ENCODE measurements around the gene RASAL2. TPM values are rescaled to one million over a fixed set of nuclear protein-coding genes. Genes with fewer than 3 reads are reported as not detected.

Gene RASAL2
- total and polyA plus RNA-seq, 2 experiments from 2014 or later = 16.0 to 42.2 TPM

DNA sequence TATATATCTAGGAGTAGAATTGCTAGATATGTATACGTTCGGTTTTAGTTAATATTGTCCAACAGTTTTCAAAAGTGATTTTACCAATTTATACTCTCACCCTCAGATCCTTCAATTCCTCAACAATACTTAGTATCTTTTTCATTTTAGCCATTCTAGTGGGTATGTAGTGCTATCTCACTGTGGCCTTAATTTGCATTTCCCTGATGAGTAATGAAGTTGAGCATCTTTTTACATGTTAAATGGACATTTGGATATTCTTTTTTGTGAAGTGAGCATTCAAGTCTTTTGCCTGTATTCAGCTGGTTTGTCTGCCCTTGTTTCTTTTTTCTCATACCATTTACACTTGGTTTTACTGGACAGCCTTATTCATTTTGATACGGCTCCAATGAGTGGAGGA lies 172.2 kb downstream of the RASAL2 start:
- no peaks in the 10 kb centered on the region for H3K9me2 ChIP-seq (ENCODE audit: insufficient read depth)
- H3F3A ChIP-seq (replicated peaks; ENCODE audit: low read depth) = no peaks in the 10 kb centered on the region
- H3K79me2 ChIP-seq (replicated peaks; ENCODE audit: insufficient read depth) = peaks cover 53% of the 10 kb centered on the region
- H3K4me2 ChIP-seq = peak overlapping the region; percentile 67
- no peak for DNase-seq (ENCODE audit: low spot score)
- no peaks in the 10 kb centered on the region for H3K36me3 ChIP-seq (ENCODE audit: insufficient read depth)
- H4K20me1 ChIP-seq (replicated peaks; ENCODE audit: insufficient read depth) = no peaks in the 10 kb centered on the region
- Mint-ChIP-seq H3K27ac (peak overlapping the region; percentile 96), H3K36me3 (ENCODE audit: low read depth) (0 out of 3 replicates have a peak, but pooled peaks cover 2% of the 10 kb centered on the region), H3K9me3 (no peaks in the 10 kb centered on the region; the same call in 2 of the 3 replicates), H3K4me3 (peak overlapping the region; percentile 55), H3K27me3 (ENCODE audit: insufficient read depth, low read depth, poor library complexity) (peaks cover 3% of the 10 kb centered on the region), H3K4me1 (peaks cover 87% of the 10 kb centered on the region)
- peaks cover 70% of the 10 kb centered on the region for H3K4me1 ChIP-seq (ENCODE audit: insufficient read depth)
- TF ChIP-seq, protein P1, sequence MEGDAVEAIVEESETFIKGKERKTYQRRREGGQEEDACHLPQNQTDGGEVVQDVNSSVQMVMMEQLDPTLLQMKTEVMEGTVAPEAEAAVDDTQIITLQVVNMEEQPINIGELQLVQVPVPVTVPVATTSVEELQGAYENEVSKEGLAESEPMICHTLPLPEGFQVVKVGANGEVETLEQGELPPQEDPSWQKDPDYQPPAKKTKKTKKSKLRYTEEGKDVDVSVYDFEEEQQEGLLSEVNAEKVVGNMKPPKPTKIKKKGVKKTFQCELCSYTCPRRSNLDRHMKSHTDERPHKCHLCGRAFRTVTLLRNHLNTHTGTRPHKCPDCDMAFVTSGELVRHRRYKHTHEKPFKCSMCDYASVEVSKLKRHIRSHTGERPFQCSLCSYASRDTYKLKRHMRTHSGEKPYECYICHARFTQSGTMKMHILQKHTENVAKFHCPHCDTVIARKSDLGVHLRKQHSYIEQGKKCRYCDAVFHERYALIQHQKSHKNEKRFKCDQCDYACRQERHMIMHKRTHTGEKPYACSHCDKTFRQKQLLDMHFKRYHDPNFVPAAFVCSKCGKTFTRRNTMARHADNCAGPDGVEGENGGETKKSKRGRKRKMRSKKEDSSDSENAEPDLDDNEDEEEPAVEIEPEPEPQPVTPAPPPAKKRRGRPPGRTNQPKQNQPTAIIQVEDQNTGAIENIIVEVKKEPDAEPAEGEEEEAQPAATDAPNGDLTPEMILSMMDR (conservative IDR thresholded peaks at IDR 0.05; ENCODE audit: low read depth in 2 of 2) = no peak
- TF ChIP-seq, protein P2, sequence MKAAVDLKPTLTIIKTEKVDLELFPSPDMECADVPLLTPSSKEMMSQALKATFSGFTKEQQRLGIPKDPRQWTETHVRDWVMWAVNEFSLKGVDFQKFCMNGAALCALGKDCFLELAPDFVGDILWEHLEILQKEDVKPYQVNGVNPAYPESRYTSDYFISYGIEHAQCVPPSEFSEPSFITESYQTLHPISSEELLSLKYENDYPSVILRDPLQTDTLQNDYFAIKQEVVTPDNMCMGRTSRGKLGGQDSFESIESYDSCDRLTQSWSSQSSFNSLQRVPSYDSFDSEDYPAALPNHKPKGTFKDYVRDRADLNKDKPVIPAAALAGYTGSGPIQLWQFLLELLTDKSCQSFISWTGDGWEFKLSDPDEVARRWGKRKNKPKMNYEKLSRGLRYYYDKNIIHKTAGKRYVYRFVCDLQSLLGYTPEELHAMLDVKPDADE (IDR thresholded peaks at IDR 0.05) = no peak
- TF ChIP-seq NANOG (IDR thresholded peaks at IDR 0.05; ENCODE audit: borderline replicate concordance) (no peak), JUNB (IDR thresholded peaks at IDR 0.05; ENCODE audit: unreplicated experiment) (no peak), EZH2phosphoT487 (IDR thresholded peaks at IDR 0.05; ENCODE audit: unreplicated experiment) (no peak), CREB1 (CRISPR knock-in tag; IDR thresholded peaks at IDR 0.05; ENCODE audit: low read depth) (no peak), EZH2 (IDR thresholded peaks at IDR 0.05; ENCODE audit: low read depth, unreplicated experiment) (no peak), POLR2AphosphoS5 (IDR thresholded peaks at IDR 0.05; ENCODE audit: low read depth) (no peak), STAT1 (IDR thresholded peaks at IDR 0.05; ENCODE audit: unreplicated experiment) (no peak), ZNF114 (CRISPR knock-in tag; IDR thresholded peaks at IDR 0.05) (no peak), ZNF331 (CRISPR knock-in tag; IDR thresholded peaks at IDR 0.05; ENCODE audit: low read depth) (no peak)
- TF ChIP-seq, protein P3, sequence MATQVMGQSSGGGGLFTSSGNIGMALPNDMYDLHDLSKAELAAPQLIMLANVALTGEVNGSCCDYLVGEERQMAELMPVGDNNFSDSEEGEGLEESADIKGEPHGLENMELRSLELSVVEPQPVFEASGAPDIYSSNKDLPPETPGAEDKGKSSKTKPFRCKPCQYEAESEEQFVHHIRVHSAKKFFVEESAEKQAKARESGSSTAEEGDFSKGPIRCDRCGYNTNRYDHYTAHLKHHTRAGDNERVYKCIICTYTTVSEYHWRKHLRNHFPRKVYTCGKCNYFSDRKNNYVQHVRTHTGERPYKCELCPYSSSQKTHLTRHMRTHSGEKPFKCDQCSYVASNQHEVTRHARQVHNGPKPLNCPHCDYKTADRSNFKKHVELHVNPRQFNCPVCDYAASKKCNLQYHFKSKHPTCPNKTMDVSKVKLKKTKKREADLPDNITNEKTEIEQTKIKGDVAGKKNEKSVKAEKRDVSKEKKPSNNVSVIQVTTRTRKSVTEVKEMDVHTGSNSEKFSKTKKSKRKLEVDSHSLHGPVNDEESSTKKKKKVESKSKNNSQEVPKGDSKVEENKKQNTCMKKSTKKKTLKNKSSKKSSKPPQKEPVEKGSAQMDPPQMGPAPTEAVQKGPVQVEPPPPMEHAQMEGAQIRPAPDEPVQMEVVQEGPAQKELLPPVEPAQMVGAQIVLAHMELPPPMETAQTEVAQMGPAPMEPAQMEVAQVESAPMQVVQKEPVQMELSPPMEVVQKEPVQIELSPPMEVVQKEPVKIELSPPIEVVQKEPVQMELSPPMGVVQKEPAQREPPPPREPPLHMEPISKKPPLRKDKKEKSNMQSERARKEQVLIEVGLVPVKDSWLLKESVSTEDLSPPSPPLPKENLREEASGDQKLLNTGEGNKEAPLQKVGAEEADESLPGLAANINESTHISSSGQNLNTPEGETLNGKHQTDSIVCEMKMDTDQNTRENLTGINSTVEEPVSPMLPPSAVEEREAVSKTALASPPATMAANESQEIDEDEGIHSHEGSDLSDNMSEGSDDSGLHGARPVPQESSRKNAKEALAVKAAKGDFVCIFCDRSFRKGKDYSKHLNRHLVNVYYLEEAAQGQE (IDR thresholded peaks at IDR 0.05; ENCODE audit: unreplicated experiment) = no peak
- TF ChIP-seq, protein P4, sequence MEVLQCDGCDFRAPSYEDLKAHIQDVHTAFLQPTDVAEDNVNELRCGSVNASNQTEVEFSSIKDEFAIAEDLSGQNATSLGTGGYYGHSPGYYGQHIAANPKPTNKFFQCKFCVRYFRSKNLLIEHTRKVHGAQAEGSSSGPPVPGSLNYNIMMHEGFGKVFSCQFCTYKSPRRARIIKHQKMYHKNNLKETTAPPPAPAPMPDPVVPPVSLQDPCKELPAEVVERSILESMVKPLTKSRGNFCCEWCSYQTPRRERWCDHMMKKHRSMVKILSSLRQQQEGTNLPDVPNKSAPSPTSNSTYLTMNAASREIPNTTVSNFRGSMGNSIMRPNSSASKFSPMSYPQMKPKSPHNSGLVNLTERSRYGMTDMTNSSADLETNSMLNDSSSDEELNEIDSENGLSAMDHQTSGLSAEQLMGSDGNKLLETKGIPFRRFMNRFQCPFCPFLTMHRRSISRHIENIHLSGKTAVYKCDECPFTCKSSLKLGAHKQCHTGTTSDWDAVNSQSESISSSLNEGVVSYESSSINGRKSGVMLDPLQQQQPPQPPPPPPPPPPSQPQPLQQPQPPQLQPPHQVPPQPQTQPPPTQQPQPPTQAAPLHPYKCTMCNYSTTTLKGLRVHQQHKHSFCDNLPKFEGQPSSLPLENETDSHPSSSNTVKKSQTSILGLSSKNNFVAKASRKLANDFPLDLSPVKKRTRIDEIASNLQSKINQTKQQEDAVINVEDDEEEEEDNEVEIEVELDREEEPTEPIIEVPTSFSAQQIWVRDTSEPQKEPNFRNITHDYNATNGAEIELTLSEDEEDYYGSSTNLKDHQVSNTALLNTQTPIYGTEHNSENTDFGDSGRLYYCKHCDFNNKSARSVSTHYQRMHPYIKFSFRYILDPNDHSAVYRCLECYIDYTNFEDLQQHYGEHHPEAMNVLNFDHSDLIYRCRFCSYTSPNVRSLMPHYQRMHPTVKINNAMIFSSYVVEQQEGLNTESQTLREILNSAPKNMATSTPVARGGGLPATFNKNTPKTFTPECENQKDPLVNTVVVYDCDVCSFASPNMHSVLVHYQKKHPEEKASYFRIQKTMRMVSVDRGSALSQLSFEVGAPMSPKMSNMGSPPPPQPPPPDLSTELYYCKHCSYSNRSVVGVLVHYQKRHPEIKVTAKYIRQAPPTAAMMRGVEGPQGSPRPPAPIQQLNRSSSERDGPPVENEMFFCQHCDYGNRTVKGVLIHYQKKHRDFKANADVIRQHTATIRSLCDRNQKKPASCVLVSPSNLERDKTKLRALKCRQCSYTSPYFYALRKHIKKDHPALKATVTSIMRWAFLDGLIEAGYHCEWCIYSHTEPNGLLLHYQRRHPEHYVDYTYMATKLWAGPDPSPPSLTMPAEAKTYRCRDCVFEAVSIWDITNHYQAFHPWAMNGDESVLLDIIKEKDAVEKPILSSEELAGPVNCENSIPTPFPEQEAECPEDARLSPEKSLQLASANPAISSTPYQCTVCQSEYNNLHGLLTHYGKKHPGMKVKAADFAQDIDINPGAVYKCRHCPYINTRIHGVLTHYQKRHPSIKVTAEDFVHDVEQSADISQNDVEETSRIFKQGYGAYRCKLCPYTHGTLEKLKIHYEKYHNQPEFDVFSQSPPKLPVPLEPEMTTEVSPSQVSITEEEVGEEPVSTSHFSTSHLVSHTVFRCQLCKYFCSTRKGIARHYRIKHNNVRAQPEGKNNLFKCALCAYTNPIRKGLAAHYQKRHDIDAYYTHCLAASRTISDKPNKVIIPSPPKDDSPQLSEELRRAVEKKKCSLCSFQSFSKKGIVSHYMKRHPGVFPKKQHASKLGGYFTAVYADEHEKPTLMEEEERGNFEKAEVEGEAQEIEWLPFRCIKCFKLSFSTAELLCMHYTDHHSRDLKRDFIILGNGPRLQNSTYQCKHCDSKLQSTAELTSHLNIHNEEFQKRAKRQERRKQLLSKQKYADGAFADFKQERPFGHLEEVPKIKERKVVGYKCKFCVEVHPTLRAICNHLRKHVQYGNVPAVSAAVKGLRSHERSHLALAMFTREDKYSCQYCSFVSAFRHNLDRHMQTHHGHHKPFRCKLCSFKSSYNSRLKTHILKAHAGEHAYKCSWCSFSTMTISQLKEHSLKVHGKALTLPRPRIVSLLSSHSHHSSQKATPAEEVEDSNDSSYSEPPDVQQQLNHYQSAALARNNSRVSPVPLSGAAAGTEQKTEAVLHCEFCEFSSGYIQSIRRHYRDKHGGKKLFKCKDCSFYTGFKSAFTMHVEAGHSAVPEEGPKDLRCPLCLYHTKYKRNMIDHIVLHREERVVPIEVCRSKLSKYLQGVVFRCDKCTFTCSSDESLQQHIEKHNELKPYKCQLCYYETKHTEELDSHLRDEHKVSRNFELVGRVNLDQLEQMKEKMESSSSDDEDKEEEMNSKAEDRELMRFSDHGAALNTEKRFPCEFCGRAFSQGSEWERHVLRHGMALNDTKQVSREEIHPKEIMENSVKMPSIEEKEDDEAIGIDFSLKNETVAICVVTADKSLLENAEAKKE (CRISPR knock-in tag; IDR thresholded peaks at IDR 0.05) = no peak
- peak overlapping the region; percentile 98 for H3K27ac ChIP-seq (ENCODE audit: low read depth)
- no peak overlapping the region for H2AFZ ChIP-seq
- ATAC-seq = no peak
- H3K27me3 ChIP-seq (ENCODE audit: insufficient read depth) = no peaks in the 10 kb centered on the region
- peak overlapping the region; percentile 42 for H3K4me3 ChIP-seq

Measured in GM23338 (cell line).